Caki2 (cell line): Measurements from ENCODE around the gene BHLHA9. TPM values are rescaled to one million over a fixed set of nuclear protein-coding genes. Genes with fewer than 3 reads are reported as not detected.

Experiments used
- total RNA-seq: library from RNA; depleted of rRNA; stranded (reverse); fragments of >200 nt; shearing (Covaris generic); gene quantifications from 2 replicates; pipeline ENCODE4 v1.2.3, GENCODE V29; 2014; ENCODE audit warnings: low replicate concordance; rRNA removed

BHLHA9 gene
- total RNA-seq, 1 experiment from 2014 or later: not detected

Other genes with a start within 250 kb of the BHLHA9 start
- gene ABR, start 90.5 kb upstream of the BHLHA9 start, total RNA-seq: 37.4 and 37.8 TPM in 2 replicates
- not detected in 2 replicates for gene TRARG1, start 9.2 kb downstream of the BHLHA9 start, total RNA-seq
- 148 and 194 TPM in 2 replicates for gene YWHAE, start 129.8 kb downstream of the BHLHA9 start, total RNA-seq
- gene CRK, start 185.8 kb downstream of the BHLHA9 start, total RNA-seq: 25.4 and 35.3 TPM in 2 replicates
- gene MYO1C, start 222.2 kb downstream of the BHLHA9 start, total RNA-seq: 63.8 and 85.8 TPM in 2 replicates
- gene INPP5K, start 246.2 kb downstream of the BHLHA9 start, total RNA-seq: 24.8 and 33.3 TPM in 2 replicates